SH-SY5Y (cell line): ENCODE results near the gene ZNF107.

Experiments used
- GATA2 ChIP-seq: IDR thresholded peaks from 2 replicates; pipeline ENCODE4 v1.6.1; 2011; ENCODE audit warnings: mild to moderate bottlenecking, low read depth, low read length
- GATA3 ChIP-seq: IDR thresholded peaks from 2 replicates; pipeline ENCODE4 v1.6.1; 2011; ENCODE audit warnings: low read depth, mild to moderate bottlenecking, low read length, moderate library complexity

- no peak for TF ChIP-seq GATA2
- TF ChIP-seq GATA3 = no peak
Measured at GRCh38 chr7:64634406-64635062, 31.4 kb upstream of the ZNF107 start.
